Jurkat, Clone E6-1 (cell line): ENCODE results near the gene NPBWR2. TPM values are rescaled to one million over a fixed set of nuclear protein-coding genes. Genes with fewer than 3 reads are reported as not detected.

ENCODE experiments used
- DNase-seq: peaks from one replicate; pipeline ENCODE4 v3.0.0-alpha.2; 2011; ENCODE audit warnings: low read depth, low spot score
- H3K4me3 ChIP-seq: 2 replicates; pipeline ENCODE4 v1.5.1; 2011; ENCODE audit warnings: mild to moderate bottlenecking, low read length, control low read depth, moderate library complexity
- polyA plus RNA-seq: library from polyadenylated mRNA; unstranded; fragments of >200 nt; gene quantifications from one replicate; pipeline ENCODE4 v1.2.1, GENCODE V29; 2012; ENCODE audit warnings: missing spikeins; ENCODE audit not compliant: insufficient read length, insufficient read depth

NPBWR2 gene, protein sequence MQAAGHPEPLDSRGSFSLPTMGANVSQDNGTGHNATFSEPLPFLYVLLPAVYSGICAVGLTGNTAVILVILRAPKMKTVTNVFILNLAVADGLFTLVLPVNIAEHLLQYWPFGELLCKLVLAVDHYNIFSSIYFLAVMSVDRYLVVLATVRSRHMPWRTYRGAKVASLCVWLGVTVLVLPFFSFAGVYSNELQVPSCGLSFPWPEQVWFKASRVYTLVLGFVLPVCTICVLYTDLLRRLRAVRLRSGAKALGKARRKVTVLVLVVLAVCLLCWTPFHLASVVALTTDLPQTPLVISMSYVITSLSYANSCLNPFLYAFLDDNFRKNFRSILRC
- polyA plus RNA-seq, result not detected

DNA sequence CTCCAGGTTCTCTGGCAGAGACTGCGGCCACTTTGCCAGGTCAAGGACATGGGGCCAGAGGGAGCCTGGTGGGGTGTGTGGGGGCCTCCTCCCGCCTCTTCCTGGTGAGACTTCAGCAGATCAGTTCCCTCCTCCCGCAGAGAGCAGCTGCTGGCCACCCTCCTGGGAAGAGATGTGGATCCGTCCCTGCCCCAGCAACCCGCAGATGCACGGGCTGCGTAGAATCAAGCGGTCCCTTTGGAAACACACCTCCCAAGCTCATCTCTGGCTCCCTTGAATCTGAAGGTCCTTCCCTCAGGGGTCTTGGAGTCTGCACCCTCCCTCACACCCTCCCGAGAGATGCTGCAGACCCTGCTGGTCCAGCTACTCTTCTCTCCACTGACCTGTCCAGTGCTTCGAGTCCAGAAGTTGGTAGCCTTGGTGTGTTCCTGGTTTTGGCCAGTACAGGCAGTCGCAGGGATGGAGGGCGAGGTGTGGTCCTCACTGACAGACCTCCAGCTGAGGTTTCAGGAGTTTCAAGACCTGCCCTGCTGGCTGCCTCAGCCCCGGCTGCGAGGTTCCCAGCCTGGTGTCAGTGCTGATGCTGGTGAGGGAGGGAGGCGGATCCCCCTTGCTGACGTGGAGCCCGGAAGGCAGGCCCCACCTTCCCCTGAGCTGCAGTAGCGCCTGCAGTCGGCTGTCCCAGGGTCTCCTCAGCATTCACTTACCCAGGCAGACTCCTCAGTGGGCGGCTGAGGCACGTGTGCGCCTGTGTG is at the start of gene NPBWR2:
Gene NPBWR2, minus strand, starts transcription at position 585 of the 755 bp plus-strand sequence. CDS start 734 bp downstream, outside the sequence.
- H3K4me3 ChIP-seq, result no peak within 1 kb of the TSS
- no peak for DNase-seq

DNA sequence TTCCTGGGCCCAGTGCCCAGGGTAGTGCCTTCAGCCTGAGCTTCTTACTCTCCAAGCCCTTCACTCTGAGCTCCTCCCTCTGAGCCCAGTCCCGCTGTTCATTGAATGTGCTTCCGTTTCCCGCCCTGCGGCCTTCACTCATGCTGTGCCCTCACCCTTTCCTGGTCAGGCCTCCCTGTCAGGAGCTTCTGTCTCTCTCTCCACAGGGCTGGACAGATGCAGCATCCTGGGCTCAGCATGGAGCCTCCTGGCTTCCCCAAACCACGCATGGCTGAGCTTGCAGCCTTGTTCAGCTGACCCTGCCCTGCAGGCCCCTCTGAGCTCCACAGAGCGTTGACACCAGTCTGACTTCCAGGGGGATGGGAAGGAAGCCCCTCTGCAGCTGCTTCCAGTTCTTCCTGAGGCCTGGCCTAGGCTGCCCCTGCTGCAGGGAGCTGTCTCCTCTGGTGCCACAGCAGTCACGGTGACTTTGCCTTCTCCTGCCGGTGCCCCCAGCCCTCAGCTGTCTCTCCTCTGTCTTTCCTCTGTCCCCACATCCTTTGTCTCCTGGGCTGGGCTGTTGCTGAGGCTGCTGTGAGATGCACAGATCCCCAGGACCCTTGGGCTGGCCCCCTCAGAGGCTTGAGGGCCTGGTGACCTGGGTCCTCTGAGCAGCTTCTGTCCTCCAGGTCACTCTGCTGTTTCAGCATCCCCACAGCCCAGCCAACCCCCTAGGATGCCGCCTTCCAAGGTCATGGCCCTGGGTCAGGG is 48.9 kb upstream of the NPBWR2 start:
- no peak overlapping the region for H3K4me3 ChIP-seq
- DNase-seq, result no peak

DNA sequence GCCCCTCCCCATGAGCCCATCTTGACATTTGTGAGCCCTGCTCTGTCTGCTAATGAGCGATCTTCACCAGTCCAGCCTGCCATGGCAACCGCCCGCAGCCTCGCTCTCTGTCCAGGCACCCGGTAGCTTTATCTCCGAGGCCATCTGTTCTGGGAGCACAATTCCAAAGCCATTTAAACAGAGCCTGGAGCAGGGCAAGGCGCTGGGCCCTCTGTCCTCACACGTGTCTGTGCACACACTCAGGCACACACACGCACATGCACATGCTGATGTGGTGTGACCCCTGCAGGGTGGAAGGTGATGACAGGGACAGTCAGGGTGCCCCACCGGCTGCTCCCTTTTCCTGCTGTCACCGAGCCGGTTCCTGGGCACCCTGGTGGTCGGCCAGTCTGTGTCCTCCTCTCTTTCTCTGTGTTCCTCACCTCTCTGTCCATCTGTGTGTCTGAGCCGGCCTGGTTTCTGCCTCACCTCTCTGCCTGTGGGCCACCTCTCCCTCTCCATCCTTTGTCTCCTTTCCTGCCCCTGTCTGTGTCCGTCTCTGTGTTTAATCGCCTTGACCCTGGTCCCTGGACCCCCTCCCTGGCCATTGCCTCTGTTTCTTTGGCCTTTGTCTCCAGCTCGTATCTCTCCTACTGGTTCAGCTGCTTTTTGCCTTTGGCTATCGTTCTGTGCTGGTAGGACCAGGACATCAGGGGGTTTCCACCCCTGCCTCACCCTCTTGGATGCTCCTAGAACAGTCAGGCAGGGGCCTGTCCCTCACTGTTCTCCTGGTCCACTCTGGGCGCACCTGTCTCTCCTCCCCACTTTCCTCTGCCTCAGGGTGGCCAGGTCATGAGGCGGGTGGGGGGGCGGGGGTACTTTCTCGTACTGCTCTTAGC is 48.1 kb upstream of the NPBWR2 start:
- H3K4me3 ChIP-seq, result no peak overlapping the region
- no peak for DNase-seq

DNA sequence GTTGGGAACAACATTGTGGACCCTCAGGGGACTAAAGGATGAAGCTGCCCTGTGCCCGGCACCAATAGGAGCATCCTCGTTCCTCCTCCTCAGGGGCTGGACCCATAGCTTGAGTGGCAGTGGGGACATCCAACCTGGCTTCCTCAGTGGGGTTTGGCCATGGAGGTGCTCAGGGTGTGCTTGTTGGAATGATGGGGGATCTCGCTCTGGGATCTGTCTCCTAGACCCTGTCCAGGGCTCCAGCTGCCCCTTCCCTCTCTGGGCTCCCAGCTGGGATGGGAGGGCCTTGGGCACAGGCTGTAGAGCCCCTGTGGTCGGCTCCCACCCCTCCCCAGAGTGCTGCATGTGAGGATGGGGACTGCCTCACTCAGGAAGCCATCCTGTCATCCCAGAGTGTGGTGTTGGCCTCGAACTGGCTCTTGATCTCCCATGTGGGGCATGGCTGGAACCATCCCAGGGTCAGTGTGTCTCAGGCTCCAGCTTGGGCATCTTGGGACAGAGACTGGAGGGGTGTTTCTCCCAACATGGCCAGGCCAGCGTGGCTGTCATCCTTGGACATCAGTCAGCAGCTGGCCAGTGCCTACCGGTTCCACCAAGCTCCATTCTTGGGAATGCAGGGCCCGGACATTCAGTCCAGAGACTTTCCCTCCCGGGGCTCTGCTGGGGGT is 47.4 kb upstream of the NPBWR2 start:
- no peak for DNase-seq
- no peak overlapping the region for H3K4me3 ChIP-seq

DNA sequence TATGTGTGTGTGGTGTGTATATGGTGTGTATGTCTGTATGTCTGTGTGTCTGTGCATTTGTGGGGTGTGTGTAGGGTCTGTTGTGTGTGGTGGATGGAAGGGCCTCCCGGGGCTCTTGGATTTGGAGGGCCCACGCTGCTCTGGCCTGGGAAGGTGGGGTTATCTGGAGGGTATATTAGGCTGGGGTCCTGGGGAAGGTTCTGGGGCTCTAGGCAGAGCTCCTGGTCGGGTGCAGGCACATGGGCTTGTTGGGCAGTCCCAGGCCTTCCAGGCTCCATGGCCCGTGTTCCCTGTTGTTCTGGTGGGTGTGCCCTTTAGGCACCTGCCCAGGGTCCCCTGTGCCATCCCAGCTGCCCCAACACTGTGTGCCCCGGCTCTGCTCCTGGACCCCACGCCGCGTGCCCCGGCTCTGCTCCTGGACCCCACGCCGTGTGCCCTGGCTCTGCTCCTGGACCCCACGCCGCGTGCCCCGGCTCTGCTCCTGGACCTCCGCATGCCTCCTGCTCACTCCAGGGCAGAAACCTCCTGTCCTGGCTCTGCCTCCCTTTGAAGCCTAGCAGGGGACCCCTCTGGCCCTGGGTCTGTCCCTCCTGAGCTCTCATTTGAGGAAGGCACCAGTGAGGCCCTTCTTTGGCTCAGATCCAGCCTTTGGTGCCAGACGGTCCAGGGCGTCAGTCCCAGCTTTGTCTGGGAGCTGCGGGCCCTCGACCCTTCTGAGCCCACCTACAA is 46.7 kb upstream of the NPBWR2 start:
- H3K4me3 ChIP-seq, result no peak overlapping the region
- no peak for DNase-seq

DNA sequence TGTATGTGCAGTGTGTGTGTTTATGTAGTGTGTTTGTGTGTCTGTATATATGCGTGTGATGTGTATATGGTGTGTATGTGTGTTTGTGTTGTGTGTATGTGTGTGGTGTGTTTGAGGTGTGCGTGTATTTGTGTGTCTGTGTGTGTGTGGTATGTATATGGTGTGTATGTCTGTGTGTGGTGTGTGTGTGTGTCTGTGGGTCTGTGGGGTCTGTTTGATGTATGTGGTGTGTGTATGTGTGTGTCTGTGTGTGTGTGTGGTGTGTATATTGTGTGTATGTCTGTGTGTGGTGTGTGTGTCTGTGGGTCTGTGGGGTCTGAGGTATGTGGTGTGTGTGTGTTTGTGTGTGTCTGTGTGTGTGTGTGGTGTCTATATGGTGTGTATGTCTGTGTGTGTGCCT is 46.0 kb upstream of the NPBWR2 start:
- DNase-seq, result no peak
- H3K4me3 ChIP-seq, result no peak overlapping the region

DNA sequence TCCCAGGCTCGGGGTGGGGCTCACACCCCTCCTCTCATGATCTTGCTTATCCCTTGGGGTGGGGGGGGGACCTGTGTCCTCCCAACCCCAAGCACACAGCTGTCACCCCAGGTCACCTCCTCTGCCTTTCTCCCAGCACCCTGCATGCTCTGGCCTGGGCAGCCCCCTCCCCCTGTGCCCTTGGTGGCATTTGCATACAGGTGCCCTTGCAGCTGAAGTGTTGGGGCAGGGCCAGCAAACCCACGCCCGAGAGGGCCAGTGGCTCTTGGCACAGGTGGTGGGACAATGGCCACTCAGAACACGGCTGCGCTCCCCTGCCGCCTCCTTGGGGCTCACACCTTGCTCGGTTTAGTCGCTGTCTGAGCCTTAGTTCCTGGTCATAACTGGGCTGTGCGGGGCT is 45.5 kb upstream of the NPBWR2 start:
- DNase-seq, result no peak

DNA sequence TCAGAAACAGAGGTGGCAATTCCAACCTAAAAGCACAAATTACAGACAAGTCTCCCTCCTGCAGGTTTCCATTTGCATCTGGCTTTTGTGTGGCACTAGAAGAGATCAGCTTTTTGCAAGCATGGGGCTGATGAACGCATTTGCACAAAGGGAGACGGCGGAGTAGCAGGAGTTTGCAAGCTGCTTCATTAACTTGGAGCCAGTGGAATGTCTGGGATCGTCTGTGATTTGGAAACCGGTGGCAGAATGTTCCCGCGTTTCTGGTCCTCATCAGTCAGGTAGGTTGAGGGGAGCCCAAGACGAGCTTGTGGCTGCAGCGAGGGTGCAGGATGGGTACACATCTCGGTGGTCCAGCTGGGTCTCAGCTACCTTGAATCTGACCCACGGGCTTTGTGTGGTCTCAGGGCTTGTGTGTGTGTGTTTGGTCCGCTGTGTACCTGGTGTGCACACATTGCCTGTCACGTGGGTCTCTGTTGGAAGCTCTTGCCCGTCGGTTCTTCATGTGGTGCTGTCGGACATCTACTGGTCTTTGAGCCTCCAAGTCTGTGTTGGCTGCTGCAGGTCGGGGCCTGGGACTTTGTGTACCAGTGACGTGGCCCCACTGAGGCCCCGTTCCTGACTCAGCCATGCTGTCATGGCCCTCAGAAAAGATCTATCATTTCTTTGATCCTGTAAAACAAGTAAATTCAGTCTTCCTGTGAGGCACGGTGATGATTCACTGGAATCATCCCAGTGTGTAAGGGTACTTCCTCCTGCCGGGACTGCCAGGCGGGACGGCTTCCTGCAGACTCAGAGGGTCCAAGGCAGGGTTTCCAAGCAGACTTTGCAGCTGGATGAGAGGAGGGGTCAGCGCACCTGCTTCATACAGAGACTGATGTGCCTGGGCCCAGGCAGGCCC is 44.5 kb upstream of the NPBWR2 start:
- DNase-seq, result no peak
- no peak overlapping the region for H3K4me3 ChIP-seq

More for the DNA sequence above, 45.5 kb upstream of the NPBWR2 start:
- no peak overlapping the region for H3K4me3 ChIP-seq

DNA sequence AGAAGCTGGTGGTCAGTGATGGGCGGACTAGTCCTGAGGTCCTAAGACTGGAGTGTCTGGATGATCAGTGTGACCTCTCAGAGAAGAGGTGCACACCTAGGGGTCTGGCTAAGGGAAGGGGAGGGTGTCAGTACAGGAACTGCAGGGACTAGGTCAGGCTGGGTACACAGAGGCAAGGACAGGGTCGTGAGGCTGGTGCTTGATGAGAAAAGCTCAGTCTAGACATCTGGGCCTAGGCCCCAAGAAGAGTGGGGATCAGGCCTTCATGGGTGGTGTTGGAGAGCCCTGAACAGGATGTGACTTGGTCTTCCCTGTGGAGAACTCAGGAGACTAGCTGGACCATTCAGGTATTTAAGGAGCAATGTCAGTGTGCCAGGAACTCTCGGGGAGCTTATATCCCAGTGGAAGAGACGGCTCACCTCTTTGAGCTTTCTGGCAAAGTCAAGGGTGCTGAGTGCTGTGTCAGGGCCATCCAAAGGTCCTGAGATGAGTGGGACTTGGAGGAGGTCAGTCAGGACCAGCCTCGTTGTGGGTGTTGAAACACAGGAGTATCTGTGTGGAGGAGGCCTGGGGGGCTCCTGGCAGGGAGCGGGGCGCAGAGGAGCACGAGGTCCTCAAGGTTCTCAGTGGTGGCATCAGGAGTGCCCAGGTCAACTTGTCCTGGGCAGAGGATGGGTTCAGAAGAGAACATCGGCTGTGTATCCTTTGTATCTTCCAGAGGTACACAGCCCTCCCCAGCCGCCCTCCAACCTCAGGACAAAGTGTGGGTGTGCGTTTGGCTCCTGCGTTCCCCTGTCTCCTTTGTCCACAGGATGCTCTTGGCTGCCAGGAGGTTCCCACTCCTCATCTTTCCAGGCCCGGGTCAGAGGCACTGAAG is 43.6 kb upstream of the NPBWR2 start:
- no peak for DNase-seq
- H3K4me3 ChIP-seq, result no peak overlapping the region

DNA sequence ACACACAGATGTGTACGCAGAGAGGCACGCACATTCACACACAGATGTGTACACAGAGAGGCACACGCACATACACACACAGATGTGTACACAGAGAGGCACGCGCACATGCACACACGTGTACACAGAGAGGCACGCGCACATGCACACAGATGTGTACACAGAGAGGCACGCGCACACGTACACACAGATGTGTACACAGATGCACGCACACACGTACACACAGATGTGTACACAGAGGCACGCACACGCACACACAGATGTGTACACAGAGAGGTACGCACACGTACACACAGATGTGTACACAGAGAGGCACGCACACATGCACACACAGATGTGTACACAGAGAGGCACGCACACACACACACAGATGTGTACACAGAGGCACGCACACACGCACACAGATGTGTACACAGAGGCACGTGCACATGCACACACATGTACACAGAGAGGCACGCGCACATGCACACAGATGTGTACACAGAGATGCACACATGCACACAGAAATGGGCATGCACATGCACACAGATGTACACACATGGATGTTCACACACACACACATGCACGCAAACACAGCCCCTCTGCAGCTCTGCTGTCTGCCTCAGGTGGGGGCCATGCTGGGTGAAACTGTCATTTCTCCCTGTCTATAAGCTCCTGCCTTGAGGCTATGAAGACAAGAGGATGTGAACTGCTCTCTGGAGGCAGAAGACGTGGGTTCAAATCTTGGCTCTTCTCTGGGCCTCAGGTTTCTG is 42.6 kb upstream of the NPBWR2 start:
- H3K4me3 ChIP-seq, result no peak overlapping the region
- no peak for DNase-seq

DNA sequence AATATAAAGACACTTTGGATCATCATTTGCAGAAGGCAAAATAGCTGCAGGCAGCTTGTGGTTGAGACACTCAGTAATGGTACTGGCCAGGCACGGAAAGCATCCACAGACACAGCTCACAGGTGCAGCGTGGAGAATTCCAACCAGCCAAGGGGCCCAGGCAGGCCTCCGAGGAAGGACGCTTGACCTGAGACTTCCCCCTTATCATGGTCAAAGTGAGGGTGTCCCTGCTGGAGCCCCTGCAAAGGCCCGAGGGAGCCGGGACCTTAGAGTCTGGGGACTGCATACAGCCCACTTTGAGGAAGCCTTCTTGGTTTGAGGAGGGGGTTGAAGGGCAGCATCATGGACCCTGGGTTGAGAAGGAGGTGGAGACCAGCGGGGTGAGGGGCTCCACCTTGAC is 41.8 kb upstream of the NPBWR2 start:
- H3K4me3 ChIP-seq, result no peak overlapping the region
- no peak for DNase-seq

DNA sequence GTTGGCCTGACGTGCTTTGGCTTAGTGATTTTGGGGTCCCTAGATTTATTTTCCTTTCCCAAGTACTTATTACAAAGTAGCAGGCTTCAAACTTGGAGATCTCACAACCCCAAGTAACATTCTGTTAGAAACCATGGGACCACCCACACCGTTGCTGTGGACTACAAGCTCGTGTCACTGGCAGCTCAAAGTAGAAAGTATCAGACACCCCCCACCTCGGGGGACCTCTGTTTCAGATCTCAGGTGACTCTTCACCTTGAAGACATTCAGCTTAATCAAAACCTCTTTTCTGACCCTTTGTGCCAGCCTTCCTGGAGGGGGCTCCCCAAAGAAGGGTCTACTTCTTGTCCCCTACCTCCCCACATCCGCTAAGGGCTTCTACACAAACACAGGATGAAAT is 41.2 kb upstream of the NPBWR2 start:
- DNase-seq, result no peak
- no peak overlapping the region for H3K4me3 ChIP-seq

DNA sequence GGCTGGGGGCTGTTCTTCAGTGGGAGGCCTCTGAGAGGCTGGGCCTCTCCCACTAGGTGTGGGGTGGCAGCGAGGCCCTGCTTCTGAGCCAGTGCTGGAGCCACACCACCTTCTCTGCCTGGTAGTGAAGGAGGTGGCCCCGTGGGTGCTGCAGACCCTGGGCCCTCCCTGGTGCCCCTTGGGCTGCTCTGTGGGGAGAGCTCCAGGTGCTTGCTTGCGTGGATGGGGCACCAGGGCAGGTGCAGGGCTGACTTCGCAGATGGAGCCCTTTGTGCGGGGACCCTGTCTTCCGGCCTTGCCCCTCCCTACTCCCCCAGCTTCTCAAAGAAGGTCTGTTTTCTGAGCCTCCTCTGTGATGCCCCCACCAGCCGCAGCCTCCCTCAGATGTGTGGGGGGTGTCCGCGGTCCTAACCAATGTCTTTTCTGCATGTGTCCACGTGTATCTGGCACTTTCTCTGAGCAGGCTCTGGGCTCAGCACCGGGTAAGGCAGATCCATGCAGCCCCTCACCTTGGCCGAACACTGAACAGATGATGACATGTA is 39.6 kb upstream of the NPBWR2 start:
- peak; percentile 42 for DNase-seq
- no peak overlapping the region for H3K4me3 ChIP-seq

DNA sequence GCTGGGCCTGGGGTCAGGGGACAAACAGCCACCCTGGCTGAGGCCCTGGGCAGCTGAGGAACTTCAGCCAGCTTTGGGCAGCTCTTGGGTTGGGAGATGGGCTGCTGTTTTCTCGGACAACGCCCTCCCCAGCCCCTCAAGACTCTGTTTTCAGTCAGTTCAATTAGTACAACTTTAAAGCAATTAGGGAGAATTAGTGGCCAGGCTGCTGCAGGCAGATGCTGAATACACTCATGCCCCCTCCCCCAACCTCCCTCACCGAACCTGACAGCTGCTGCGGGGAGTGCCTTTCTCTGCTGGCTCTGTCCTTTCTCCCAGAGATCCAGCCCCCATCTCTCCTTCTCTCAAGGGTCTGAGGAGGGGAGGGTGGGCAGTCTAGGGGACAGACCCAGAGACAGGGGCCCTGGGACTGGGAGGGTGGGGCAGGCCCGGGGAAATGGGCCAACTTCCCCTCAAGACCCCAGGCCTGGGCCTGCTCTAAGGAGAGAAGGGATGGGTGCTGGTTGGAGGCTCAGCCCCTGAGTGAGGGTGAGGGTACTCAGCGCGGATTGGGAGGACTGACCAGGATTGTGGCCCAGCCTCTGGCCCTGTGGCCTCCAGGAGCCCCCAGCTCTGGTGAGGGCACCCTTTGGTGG is 39.1 kb upstream of the NPBWR2 start:
- H3K4me3 ChIP-seq, result no peak overlapping the region
- DNase-seq, result no peak
